ENCODE data around the gene HS3ST3B1. TPM values are rescaled to one million over a fixed set of nuclear protein-coding genes. Genes with fewer than 3 reads are reported as not detected.

Gene HS3ST3B1
- total RNA-seq, 2 experiments from 2014 or later = 13.4 to 13.9 TPM

- intact Hi-C loops (cut with micrococcal nuclease) = no loop called here
- H3K9me3 Mint-ChIP-seq = no peaks in the 10 kb centered on the region
- peaks cover 20% of the 10 kb centered on the region for H3K36me3 Mint-ChIP-seq
- H3K4me3 Mint-ChIP-seq = no peak overlapping the region
- H3K27ac Mint-ChIP-seq = peak overlapping the region; percentile 21
- ChIA-PET POLR2A (no interaction called here), CTCF (no interaction called here)
- no peak for DNase-seq
- no peaks in the 10 kb centered on the region for H3K27me3 Mint-ChIP-seq
- H3K4me1 Mint-ChIP-seq (ENCODE audit: low read depth) = peaks cover 76% of the 10 kb centered on the region
Measured at GRCh38 chr17:14311981-14312380, 11.1 kb downstream of the HS3ST3B1 start.

- Mint-ChIP-seq H3K36me3 (peaks cover 22% of the 10 kb centered on the region), H3K9me3 (no peaks in the 10 kb centered on the region), H3K4me1 (ENCODE audit: low read depth) (peaks cover 79% of the 10 kb centered on the region), H3K4me3 (no peak overlapping the region), H3K27ac (peak overlapping the region; percentile 21), H3K27me3 (no peaks in the 10 kb centered on the region)
- intact Hi-C loops (cut with micrococcal nuclease) = no loop called here
- POLR2A ChIA-PET = no interaction called here
- CTCF ChIA-PET = no interaction called here
- DNase-seq = no peak
Measured at GRCh38 chr17:14312522-14312921, 11.6 kb downstream of the HS3ST3B1 start.

GRCh38 chr17:14316126-14316832 is 15.4 kb downstream of the HS3ST3B1 start:
- Mint-ChIP-seq H3K4me3 (no peak overlapping the region), H3K36me3 (peaks cover 21% of the 10 kb centered on the region), H3K9me3 (no peaks in the 10 kb centered on the region), H3K27ac (no peak overlapping the region), H3K27me3 (no peaks in the 10 kb centered on the region), H3K4me1 (ENCODE audit: low read depth) (peaks cover 83% of the 10 kb centered on the region)
- intact Hi-C loops (cut with micrococcal nuclease) = no loop called here
- CTCF ChIA-PET = no interaction called here
- POLR2A ChIA-PET = interaction anchor here (0.6 kb wide), 1 partner anchor 107 kb away, joined by 3 read pairs; no protein-coding TSS in a partner anchor
- DNase-seq = no peak

GRCh38 chr17:14317383-14317782 is 16.5 kb downstream of the HS3ST3B1 start:
- H3K36me3 Mint-ChIP-seq = peaks cover 17% of the 10 kb centered on the region
- H3K27me3 Mint-ChIP-seq = no peaks in the 10 kb centered on the region
- H3K4me1 Mint-ChIP-seq (ENCODE audit: low read depth) = peaks cover 82% of the 10 kb centered on the region
- no peak overlapping the region for H3K27ac Mint-ChIP-seq
- H3K9me3 Mint-ChIP-seq = no peaks in the 10 kb centered on the region
- no peak for DNase-seq
- intact Hi-C loops (cut with micrococcal nuclease) = no loop called here
- no peak overlapping the region for H3K4me3 Mint-ChIP-seq
- POLR2A ChIA-PET = no interaction called here
- CTCF ChIA-PET = no interaction called here

GRCh38 chr17:14318109-14318917 is 17.4 kb downstream of the HS3ST3B1 start:
- Mint-ChIP-seq H3K36me3 (peaks cover 11% of the 10 kb centered on the region), H3K4me1 (ENCODE audit: low read depth) (peaks cover 82% of the 10 kb centered on the region), H3K4me3 (peak overlapping the region; percentile 26), H3K27ac (peak overlapping the region; percentile 50), H3K27me3 (no peaks in the 10 kb centered on the region), H3K9me3 (no peaks in the 10 kb centered on the region)
- DNase-seq = no peak
- CTCF ChIA-PET = interaction anchor here (0.7 to 1.5 kb wide), 3 partner anchors 12 to 18 kb away, joined by 3 to 5 read pairs (median 4); partner anchors contain the start of gene HS3ST3B1
- POLR2A ChIA-PET = interaction anchor here (0.9 to 1.6 kb wide), 3 partner anchors 11 to 18 kb away, joined by 3 to 6 read pairs (median 4); partner anchors contain the start of gene HS3ST3B1
- intact Hi-C loops (cut with micrococcal nuclease) = loop anchor here (1.0 kb wide), 1 partner anchor 9 kb away; no protein-coding TSS in a partner anchor

- H3K9me3 Mint-ChIP-seq = no peaks in the 10 kb centered on the region
- peaks cover 84% of the 10 kb centered on the region for H3K4me1 Mint-ChIP-seq (ENCODE audit: low read depth)
- H3K36me3 Mint-ChIP-seq = peaks cover 9% of the 10 kb centered on the region
- H3K27me3 Mint-ChIP-seq = no peaks in the 10 kb centered on the region
- ChIA-PET CTCF (interaction anchor here (0.7 to 1.5 kb wide), 3 partner anchors 13 to 18 kb away, joined by 3 to 5 read pairs (median 4); partner anchors contain the start of gene HS3ST3B1), POLR2A (interaction anchor here (0.9 to 1.6 kb wide), 3 partner anchors 11 to 18 kb away, joined by 3 to 6 read pairs (median 4); partner anchors contain the start of gene HS3ST3B1)
- H3K4me3 Mint-ChIP-seq = peak overlapping the region; percentile 26
- H3K27ac Mint-ChIP-seq = peak overlapping the region; percentile 50
- intact Hi-C loops (cut with micrococcal nuclease) = loop anchor here (1.0 kb wide), 1 partner anchor 10 kb away; no protein-coding TSS in a partner anchor
- DNase-seq = peak; percentile 47
Measured at GRCh38 chr17:14318918-14319205, 18.0 kb downstream of the HS3ST3B1 start.

GRCh38 chr17:14320098-14320497 is 19.2 kb downstream of the HS3ST3B1 start:
- intact Hi-C loops (cut with micrococcal nuclease) = no loop called here
- Mint-ChIP-seq H3K4me3 (no peak overlapping the region), H3K36me3 (peaks cover 4% of the 10 kb centered on the region), H3K9me3 (no peaks in the 10 kb centered on the region), H3K27ac (no peak overlapping the region), H3K27me3 (no peaks in the 10 kb centered on the region), H3K4me1 (ENCODE audit: low read depth) (peaks cover 84% of the 10 kb centered on the region)
- POLR2A ChIA-PET = interaction anchor here (1.6 to 2.9 kb wide), 2 partner anchors 18 to 19 kb away, joined by 6 to 10 read pairs; partner anchors contain the start of gene HS3ST3B1
- DNase-seq = no peak
- CTCF ChIA-PET = interaction anchor here (1.5 to 1.6 kb wide), 2 partner anchors 18 to 19 kb away, joined by 6 to 8 read pairs; partner anchors contain the start of gene HS3ST3B1

- ChIA-PET POLR2A (interaction anchor here (0.5 to 2.9 kb wide), 8 partner anchors 10 to 1203 kb away, joined by 3 to 10 read pairs (median 3); partner anchors contain the start of gene HS3ST3B1), CTCF (interaction anchor here (0.7 to 1.6 kb wide), 4 partner anchors 12 to 83 kb away, joined by 3 to 8 read pairs (median 4); partner anchors contain the start of gene HS3ST3B1)
- Mint-ChIP-seq H3K4me3 (no peak overlapping the region), H3K4me1 (ENCODE audit: low read depth) (peaks cover 84% of the 10 kb centered on the region), H3K9me3 (no peaks in the 10 kb centered on the region), H3K27me3 (no peaks in the 10 kb centered on the region), H3K27ac (peak overlapping the region; percentile 66), H3K36me3 (peaks cover 6% of the 10 kb centered on the region)
- DNase-seq = no peak
- intact Hi-C loops (cut with micrococcal nuclease) = loop anchor here (1.0 kb wide), 1 partner anchor 16 kb away; no protein-coding TSS in a partner anchor
Measured at GRCh38 chr17:14320734-14321475, 20.0 kb downstream of the HS3ST3B1 start.

- Mint-ChIP-seq H3K27ac (peak overlapping the region; percentile 66), H3K4me1 (ENCODE audit: low read depth) (peaks cover 80% of the 10 kb centered on the region), H3K27me3 (no peaks in the 10 kb centered on the region), H3K36me3 (peaks cover 8% of the 10 kb centered on the region), H3K9me3 (no peaks in the 10 kb centered on the region), H3K4me3 (peak overlapping the region; percentile 11)
- intact Hi-C loops (cut with micrococcal nuclease) = loop anchor here (1.0 kb wide), 1 partner anchor 16 kb away; no protein-coding TSS in a partner anchor
- no peak for DNase-seq
- ChIA-PET CTCF (interaction anchor here (0.7 to 1.6 kb wide), 5 partner anchors 12 to 478 kb away, joined by 3 to 8 read pairs (median 5); partner anchors contain the start of gene HS3ST3B1), POLR2A (interaction anchor here (0.5 to 2.9 kb wide), 8 partner anchors 9 to 1202 kb away, joined by 3 to 10 read pairs (median 3); partner anchors contain the start of gene HS3ST3B1)
Measured at GRCh38 chr17:14321476-14321949, 20.6 kb downstream of the HS3ST3B1 start.

GRCh38 chr17:14321980-14322776 is 21.3 kb downstream of the HS3ST3B1 start:
- intact Hi-C loops (cut with micrococcal nuclease) = loop anchor here (1.0 kb wide), 1 partner anchor 15 kb away; no protein-coding TSS in a partner anchor
- Mint-ChIP-seq H3K36me3 (peaks cover 8% of the 10 kb centered on the region), H3K4me1 (ENCODE audit: low read depth) (peaks cover 78% of the 10 kb centered on the region), H3K27me3 (no peaks in the 10 kb centered on the region), H3K4me3 (no peak overlapping the region), H3K9me3 (no peaks in the 10 kb centered on the region), H3K27ac (peak overlapping the region; percentile 67)
- ChIA-PET POLR2A (interaction anchor here (0.6 to 2.9 kb wide), 4 partner anchors 8 to 280 kb away, joined by 3 to 10 read pairs (median 4); no protein-coding TSS in a partner anchor), CTCF (interaction anchor here (0.7 kb wide), 2 partner anchors 13 to 478 kb away, joined by 3 to 5 read pairs; no protein-coding TSS in a partner anchor)
- no peak for DNase-seq
